DMS79 treated with DMSO at 0.1 percent for 48 hours (cell line): ENCODE results near the gene GRK6.

ENCODE experiments used
- DNase-seq: peaks from one replicate; lab custom pipeline; 2025; lab: John Stamatoyannopoulos, UW

The GRK6 gene

GRCh38 chr5:177427211-177427822 is 841 bp downstream of the GRK6 start:
- no peak for DNase-seq

GRCh38 chr5:177427919-177428573 is 1.6 kb downstream of the GRK6 start:
- DNase-seq: no peak

GRCh38 chr5:177428574-177429217 is 2.2 kb downstream of the GRK6 start:
- no peak for DNase-seq

GRCh38 chr5:177429248-177430040 is 3.0 kb downstream of the GRK6 start:
- DNase-seq: no peak

GRCh38 chr5:177430140-177430951 is 3.9 kb downstream of the GRK6 start:
- DNase-seq: no peak

GRCh38 chr5:177430972-177431316 is 4.5 kb downstream of the GRK6 start:
- no peak for DNase-seq

- DNase-seq: no peak
Measured at GRCh38 chr5:177431317-177432142, 5.1 kb downstream of the GRK6 start.

- DNase-seq: no peak
Measured at GRCh38 chr5:177432143-177432838, 5.8 kb downstream of the GRK6 start.

- no peak for DNase-seq
Measured at GRCh38 chr5:177432839-177433657, 6.6 kb downstream of the GRK6 start.

- DNase-seq: no peak
Measured at GRCh38 chr5:177433658-177434217, 7.3 kb downstream of the GRK6 start.

GRCh38 chr5:177434437-177434836 is 8.0 kb downstream of the GRK6 start:
- DNase-seq: no peak

GRCh38 chr5:177434942-177435738 is 8.7 kb downstream of the GRK6 start:
- DNase-seq: no peak

- no peak for DNase-seq
Measured at GRCh38 chr5:177435847-177436536, 9.5 kb downstream of the GRK6 start.

- no peak for DNase-seq
Measured at GRCh38 chr5:177437623-177438022, 11.1 kb downstream of the GRK6 start.

GRCh38 chr5:177438468-177438867 is 12.0 kb downstream of the GRK6 start:
- DNase-seq: no peak

GRCh38 chr5:177439518-177440053 is 13.1 kb downstream of the GRK6 start:
- no peak for DNase-seq

- no peak for DNase-seq
Measured at GRCh38 chr5:177440211-177440989, 13.9 kb downstream of the GRK6 start.
